ENCODE data around the gene TEKT3. TPM values are rescaled to one million over a fixed set of nuclear protein-coding genes. Genes with fewer than 3 reads are reported as not detected.

Gene TEKT3
- polyA plus RNA-seq, 5 donors: 3.0 to 4.4 (median 3.5) TPM

- no peak for DNase-seq
These were observed 47.8 kb downstream of the TEKT3 start for GRCh38 chr17:15293558-15293957.

GRCh38 chr17:15291674-15292361, 49.6 kb downstream of the TEKT3 start:
- no peak for DNase-seq

- DNase-seq: no peak
These were observed 50.8 kb downstream of the TEKT3 start for GRCh38 chr17:15290605-15291004.

GRCh38 chr17:15289285-15290183, 51.9 kb downstream of the TEKT3 start:
- DNase-seq: no peak

GRCh38 chr17:15288859-15289258, 52.5 kb downstream of the TEKT3 start:
- no peak for DNase-seq

GRCh38 chr17:15287538-15288267, 53.7 kb downstream of the TEKT3 start:
- no peak for DNase-seq

GRCh38 chr17:15285466-15285865, 55.9 kb downstream of the TEKT3 start:
- no peak for DNase-seq

GRCh38 chr17:15284537-15284936, 56.9 kb downstream of the TEKT3 start:
- DNase-seq: no peak

- DNase-seq: no peak
These were observed 57.3 kb downstream of the TEKT3 start for GRCh38 chr17:15284107-15284506.

- no peak for DNase-seq
These were observed 59.5 kb downstream of the TEKT3 start for GRCh38 chr17:15281909-15282308.

- DNase-seq: no peak
These were observed 62.4 kb downstream of the TEKT3 start for GRCh38 chr17:15278924-15279477.

GRCh38 chr17:15278380-15278779, 63.0 kb downstream of the TEKT3 start:
- no peak for DNase-seq

GRCh38 chr17:15274017-15274416, 67.4 kb downstream of the TEKT3 start:
- DNase-seq: no peak

- DNase-seq: no peak
These were observed 68.1 kb downstream of the TEKT3 start for GRCh38 chr17:15273141-15273793.

GRCh38 chr17:15271741-15272140, 69.7 kb downstream of the TEKT3 start:
- DNase-seq: no peak

- DNase-seq: no peak
These were observed 70.6 kb downstream of the TEKT3 start for GRCh38 chr17:15270628-15271381.

GRCh38 chr17:15269780-15270089, 71.7 kb downstream of the TEKT3 start:
- DNase-seq: no peak

- no peak for DNase-seq
These were observed 72.2 kb downstream of the TEKT3 start for GRCh38 chr17:15269087-15269779.

GRCh38 chr17:15268461-15268860, 72.9 kb downstream of the TEKT3 start:
- no peak for DNase-seq

GRCh38 chr17:15267996-15268395, 73.4 kb downstream of the TEKT3 start:
- no peak for DNase-seq

Measured in right lung (tissue), 5 donors.